Endothelial cell of umbilical vein (primary cell): ENCODE data around the gene LRTM2. TPM values are rescaled to one million over a fixed set of nuclear protein-coding genes. Genes with fewer than 3 reads are reported as not detected.

Experiments used
- BruUV-seq: library from RNA; stranded (reverse); fragments of 400-500 nt; replicated peaks from 2 replicates; lab custom pipeline; 2021; lab: Mats Ljungman, UMichigan
- CTCF ChIA-PET: fragments of 300-600, 350-600 bp; sonication (Branson Sonifier 250); formaldehyde crosslinking; loops from one replicate; lab custom pipeline; 2021; ENCODE audit warnings: antibody characterized with exemption, inconsistent platforms; lab: Charles Lee
- POLR2A ChIA-PET: fragments of 300-600, 350-600 bp; sonication (Branson Sonifier 250); formaldehyde crosslinking; loops from one replicate; lab custom pipeline; 2021; ENCODE audit warnings: antibody characterized with exemption, inconsistent platforms; lab: Charles Lee
- DNase-seq: peaks from one replicate; pipeline ENCODE4 v3.0.0-alpha.2; 2011; ENCODE audit warnings: low read depth, low spot score
- FAIRE-seq: peaks from 2 replicates; lab custom pipeline; 2011; peaks lifted over from hg19 to GRCh38; lab: Jason Lieb, UNC
- H2AFZ ChIP-seq: 2 replicates; pipeline ENCODE4 v1.6.0; 2012; ENCODE audit warnings: low read depth, low read length, control low read depth, inconsistent platforms
- H3K27ac ChIP-seq: 2 replicates; pipeline ENCODE4 v1.5.1; 2011; ENCODE audit warnings: low read depth, mild to moderate bottlenecking, control low read depth, low read length, moderate library complexity; ENCODE audit not compliant: insufficient read depth
- H3K27me3 ChIP-seq, 2 experiments: 2 replicates each; pipeline versions ENCODE4 v1.6.0 to v1.6.1; 2011; ENCODE audit warnings: low read length in 2 of 2, mixed read lengths in 1 of 2; ENCODE audit not compliant: control insufficient read depth in 2 of 2, insufficient read depth in 2 of 2
- H3K36me3 ChIP-seq, 2 experiments: 2 replicates in 1 of 2; 3 replicates in 1 of 2; pipeline ENCODE4 v1.5.1; 2011; ENCODE audit warnings: low read length in 2 of 2, mild to moderate bottlenecking in 1 of 2, moderate library complexity in 1 of 2; ENCODE audit not compliant: control insufficient read depth in 2 of 2, insufficient read depth in 2 of 2; ENCODE audit errors: extremely low read depth in 1 of 2
- H3K4me1 ChIP-seq: 3 replicates; pipeline ENCODE4 v1.5.1; 2011; ENCODE audit warnings: mild to moderate bottlenecking, low read length; ENCODE audit not compliant: control insufficient read depth, insufficient read depth; ENCODE audit errors: extremely low read depth
- H3K4me2 ChIP-seq: 2 replicates; pipeline ENCODE4 v1.6.1; 2011; ENCODE audit warnings: low read length, control low read depth, mixed read lengths; ENCODE audit not compliant: insufficient read depth
- H3K4me3 ChIP-seq, 3 experiments: fragments of 200-600 bp in 1 of 3; sonication (generic), shearing (Covaris generic) in 1 of 3; replicated peaks in 1 of 3; 2 replicates each; pipeline ENCODE4 v1.5.1; 2011 to 2016; ENCODE audit warnings: control low read depth in 3 of 3, low read length in 3 of 3, mild to moderate bottlenecking in 2 of 3, inconsistent platforms in 1 of 3, low read depth in 1 of 3, moderate library complexity in 1 of 3; ENCODE audit not compliant: insufficient read depth in 1 of 3
- H3K79me2 ChIP-seq: 2 replicates; pipeline ENCODE4 v1.6.0; 2012; ENCODE audit warnings: low read length, inconsistent platforms; ENCODE audit not compliant: control insufficient read depth, insufficient read depth
- H3K9ac ChIP-seq: replicated peaks from 2 replicates; pipeline ENCODE3; 2011; ENCODE audit warnings: low read length, control low read depth; ENCODE audit not compliant: insufficient read depth; ENCODE audit errors: extremely low read depth
- H3K9me1 ChIP-seq: replicated peaks from 3 replicates; pipeline ENCODE4 v1.6.0; 2011; ENCODE audit warnings: mild to moderate bottlenecking, low read length; ENCODE audit not compliant: control insufficient read depth, insufficient read depth; ENCODE audit errors: extremely low read depth
- H3K9me3 ChIP-seq: replicated peaks from 2 replicates; pipeline ENCODE4 v1.5.1; 2012; ENCODE audit warnings: low read length, inconsistent platforms; ENCODE audit not compliant: control insufficient read depth, insufficient read depth
- H4K20me1 ChIP-seq: replicated peaks from 2 replicates; pipeline ENCODE3; 2011; ENCODE audit warnings: mild to moderate bottlenecking, low read length; ENCODE audit not compliant: control insufficient read depth, insufficient read depth; ENCODE audit errors: extremely low read depth
- CTCF ChIP-seq, 2 donors: IDR thresholded peaks; 1 replicate in 1 of 2; 2 replicates in 1 of 2; pipeline ENCODE4 v1.5.1; 2011; ENCODE audit warnings: low read length in 2 of 2, mild to moderate bottlenecking in 2 of 2, moderate library complexity in 2 of 2, control low read depth in 1 of 2, inconsistent platforms in 1 of 2, low read depth in 1 of 2; ENCODE audit not compliant: insufficient read depth in 1 of 2; ENCODE audit errors: extremely low read depth in 1 of 2
- EZH2 ChIP-seq: IDR thresholded peaks from 2 replicates; pipeline ENCODE4 v1.6.1; 2012; ENCODE audit warnings: borderline replicate concordance, low read depth, mild to moderate bottlenecking, moderate library complexity, low read length, inconsistent platforms; ENCODE audit not compliant: severe bottlenecking
- FOS ChIP-seq: IDR thresholded peaks from 2 replicates; pipeline ENCODE4 v1.6.1; 2011; ENCODE audit warnings: mild to moderate bottlenecking, low read length, moderate library complexity, borderline replicate concordance; ENCODE audit not compliant: insufficient read depth
- GATA2 ChIP-seq: IDR thresholded peaks from 2 replicates; pipeline ENCODE4 v1.7.0; 2011; ENCODE audit warnings: low read depth, mild to moderate bottlenecking, moderate library complexity, mixed read lengths, low read length; ENCODE audit not compliant: insufficient read length, insufficient read depth
- JUN ChIP-seq: IDR thresholded peaks from 2 replicates; pipeline ENCODE4 v1.6.1; 2011; ENCODE audit warnings: borderline replicate concordance, low read depth; ENCODE audit not compliant: insufficient read length, insufficient read depth
- MAX ChIP-seq: IDR thresholded peaks from 2 replicates; pipeline ENCODE4 v1.6.1; 2011; ENCODE audit not compliant: insufficient read depth, insufficient read length
- MYC ChIP-seq: IDR thresholded peaks from one replicate; pipeline ENCODE4 v1.6.1; 2011; ENCODE audit warnings: mild to moderate bottlenecking, low read depth, low read length
- POLR2A ChIP-seq: IDR thresholded peaks from 2 replicates; pipeline ENCODE4 v1.6.1; 2012; ENCODE audit warnings: low read depth, mild to moderate bottlenecking, control low read depth, low read length
- POLR2AphosphoS5 ChIP-seq: IDR thresholded peaks from 2 replicates; pipeline ENCODE4 v1.6.1; 2012; ENCODE audit warnings: low read depth, mild to moderate bottlenecking, control low read depth, low read length, moderate library complexity; ENCODE audit not compliant: insufficient read depth
- dilution Hi-C: fragments of 300-500 bp; cut with MboI; formaldehyde crosslinking; loops from one replicate; pipeline ENCODE4 v1.15.0; 2019; ENCODE audit warnings: low sequenced_read_pairs; ENCODE audit not compliant: extremely low pct_ligation_motif_present
- intact Hi-C: fragments of 100-400 bp; cut with micrococcal nuclease; formaldehyde crosslinking; loops from one replicate; pipeline ENCODE4 v1.10.0; 2022
- polyA plus RNA-seq, 4 experiments: library from polyadenylated mRNA; depleted of rRNA in 3 of 4; stranded (reverse) in 3 of 4; unstranded in 1 of 4; fragments of >200 nt; gene quantifications; 2 replicates each; pipeline versions ENCODE4 v1.2.1 to v1.2.3, GENCODE V29; 2011 to 2012; ENCODE audit warnings: missing spikeins in 1 of 4
- total RNA-seq: library from RNA; stranded (reverse); gene quantifications from 2 replicates; pipeline ENCODE4 v1.2.3, GENCODE V29; 2021

Gene LRTM2
- total and polyA plus RNA-seq, 2 donors (not counting 3 experiments of a cell fraction or from before 2014, with no cell fraction given) = not detected

- Histone ChIP-seq H3K4me1 (peaks cover 9% of the 10 kb centered on the region), H3K4me3 (no peak overlapping the region), H4K20me1 (no peaks in the 10 kb centered on the region), H3K27ac (no peak overlapping the region), H3K9me3 (no peaks in the 10 kb centered on the region), H3K4me2 (no peak overlapping the region), H3K27me3 (no peaks in the 10 kb centered on the region), H3K79me2 (no peaks in the 10 kb centered on the region), H3K9ac (no peak overlapping the region), H2AFZ (no peak overlapping the region), H3K36me3 (no peaks in the 10 kb centered on the region), H3K9me1 (no peaks in the 10 kb centered on the region)
- dilution Hi-C loops = no loop called here
- FAIRE-seq (no peak), DNase-seq (no peak)
- no TSS peak for BruUV-seq
- POLR2A ChIA-PET = no interaction called here
- no peak for TF ChIP-seq GATA2
- no peak for TF ChIP-seq MAX
- no peak for TF ChIP-seq CTCF (IDR thresholded peaks at IDR 0.05; ENCODE audit: extremely low read depth in 1 of 2, insufficient read depth in 1 of 2, low read depth in 1 of 2, low read length in 2 of 2)
- no peak for TF ChIP-seq POLR2A
- no peak for TF ChIP-seq EZH2
- TF ChIP-seq FOS = no peak
- TF ChIP-seq POLR2AphosphoS5 = no peak
- no peak for TF ChIP-seq MYC
- TF ChIP-seq JUN = no peak
- CTCF ChIA-PET = interaction anchor here (0.6 to 5.5 kb wide), 4 partner anchors 31 to 771 kb away, joined by 3 to 87 read pairs (median 4); no protein-coding TSS in a partner anchor
- intact Hi-C loops = no loop called here
Observed at GRCh38 chr12:1801303-1801975, 18.9 kb upstream of the LRTM2 start.
